Glutamatergic neuron (in vitro differentiated cells): ENCODE measurements around the gene FSD2. TPM values are rescaled to one million over a fixed set of nuclear protein-coding genes. Genes with fewer than 3 reads are reported as not detected.
A peak's percentile ranks its signal among the peaks of the same experiment; 100 is the strongest.

ENCODE experiments used
- DNase-seq: peaks from one replicate; pipeline ENCODE4 v3.0.0; 2022
- H3K27ac Mint-ChIP-seq: one replicate; pipeline ENCODE4 v1.8.0; 2020; ENCODE audit warnings: mild to moderate bottlenecking, mixed read lengths, inconsistent platforms; ENCODE audit not compliant: unreplicated experiment
- H3K27me3 Mint-ChIP-seq: one replicate; pipeline ENCODE4 v1.8.0; 2020; ENCODE audit warnings: mild to moderate bottlenecking, moderate library complexity, mixed read lengths, inconsistent platforms; ENCODE audit not compliant: unreplicated experiment
- H3K36me3 Mint-ChIP-seq: one replicate; pipeline ENCODE4 v1.8.0; 2020; ENCODE audit warnings: mild to moderate bottlenecking, mixed read lengths, inconsistent platforms; ENCODE audit not compliant: unreplicated experiment
- H3K4me1 Mint-ChIP-seq: one replicate; pipeline ENCODE4 v1.8.0; 2020; ENCODE audit warnings: mild to moderate bottlenecking, low read depth, mixed read lengths, inconsistent platforms; ENCODE audit not compliant: unreplicated experiment
- H3K4me3 Mint-ChIP-seq: one replicate; pipeline ENCODE4 v1.8.0; 2020; ENCODE audit warnings: mild to moderate bottlenecking, mixed read lengths, inconsistent platforms; ENCODE audit not compliant: unreplicated experiment
- H3K9me3 Mint-ChIP-seq: one replicate; pipeline ENCODE4 v1.8.0; 2020; ENCODE audit warnings: mild to moderate bottlenecking, moderate library complexity, mixed read lengths, inconsistent platforms; ENCODE audit not compliant: unreplicated experiment
- CTCF ChIP-seq: fragments of 200-600 bp; sonication (generic); IDR thresholded peaks from one replicate; pipeline ENCODE4 v1.5.0; 2021; ENCODE audit not compliant: partially characterized antibody, unreplicated experiment
- long read RNA-seq: library from polyadenylated mRNA; unstranded; transcript quantifications from one replicate; pipeline ENCODE4 v2.0.0, GENCODE V29; 2020; ENCODE audit not compliant: unreplicated experiment
- total RNA-seq: library from RNA; stranded (reverse); fragmentation: NEBNext Ultra II Directional; extraction: Animal tissue kit (Norgen Biotek cat#: 25700); gene quantifications from one replicate; pipeline ENCODE4 v1.2.1, GENCODE V29; 2021; ENCODE audit not compliant: unreplicated experiment

The FSD2 gene
- total RNA-seq, result not detected
- long read RNA-seq, partial matches to known transcripts, result 0 of 2 reads
- long read RNA-seq, other reads (novel, unspliced or antisense), result 2 of 2 reads

- no peak for TF ChIP-seq CTCF
- no peak for DNase-seq
- H3K27me3 Mint-ChIP-seq, result peaks cover 2% of the 10 kb centered on the region
- no peak within 1 kb of the TSS for H3K27ac Mint-ChIP-seq
- no peak within 1 kb of the TSS for H3K4me3 Mint-ChIP-seq
- H3K36me3 Mint-ChIP-seq, result no peaks in the 10 kb centered on the region
- peaks cover 11% of the 10 kb centered on the region for H3K4me1 Mint-ChIP-seq
- H3K9me3 Mint-ChIP-seq, result no peaks in the 10 kb centered on the region
These were observed at the start of gene FSD2 for GRCh38 chr15:82805994-82806406. FSD2 (minus strand) TSS chr15:82806069; CDS start chr15:82787390, 18,679 bp downstream.

GRCh38 chr15:82854554-82854953 lies 48.7 kb upstream of the FSD2 start:
- TF ChIP-seq CTCF, result no peak
- no peak for DNase-seq
- Mint-ChIP-seq H3K27me3 (peaks cover 8% of the 10 kb centered on the region), H3K27ac (no peak overlapping the region), H3K36me3 (no peaks in the 10 kb centered on the region), H3K9me3 (peaks cover 12% of the 10 kb centered on the region), H3K4me1 (peaks cover 19% of the 10 kb centered on the region), H3K4me3 (no peak overlapping the region)

GRCh38 chr15:82852941-82853561 lies 47.2 kb upstream of the FSD2 start:
- peaks cover 15% of the 10 kb centered on the region for H3K9me3 Mint-ChIP-seq
- H3K27ac Mint-ChIP-seq, result peak overlapping the region; percentile 33
- no peak for TF ChIP-seq CTCF
- H3K36me3 Mint-ChIP-seq, result no peaks in the 10 kb centered on the region
- H3K4me3 Mint-ChIP-seq, result no peak overlapping the region
- H3K4me1 Mint-ChIP-seq, result peaks cover 25% of the 10 kb centered on the region
- H3K27me3 Mint-ChIP-seq, result peaks cover 10% of the 10 kb centered on the region
- no peak for DNase-seq

GRCh38 chr15:82851981-82852511 lies 46.2 kb upstream of the FSD2 start:
- H3K4me3 Mint-ChIP-seq, result peak overlapping the region; percentile 13
- H3K27me3 Mint-ChIP-seq, result peaks cover 10% of the 10 kb centered on the region
- no peak for TF ChIP-seq CTCF
- peaks cover 25% of the 10 kb centered on the region for H3K4me1 Mint-ChIP-seq
- H3K36me3 Mint-ChIP-seq, result no peaks in the 10 kb centered on the region
- peaks cover 15% of the 10 kb centered on the region for H3K9me3 Mint-ChIP-seq
- H3K27ac Mint-ChIP-seq, result peak overlapping the region; percentile 1
- no peak for DNase-seq

- Mint-ChIP-seq H3K27me3 (peaks cover 10% of the 10 kb centered on the region), H3K27ac (peak overlapping the region; percentile 99), H3K4me1 (peaks cover 25% of the 10 kb centered on the region), H3K9me3 (peaks cover 15% of the 10 kb centered on the region), H3K4me3 (no peak overlapping the region), H3K36me3 (no peaks in the 10 kb centered on the region)
- DNase-seq, result no peak
- TF ChIP-seq CTCF, result no peak
These were observed 45.5 kb upstream of the FSD2 start for GRCh38 chr15:82851306-82851850.
